Panc1 (cell line): ENCODE measurements around the gene CEP131. TPM values are rescaled to one million over a fixed set of nuclear protein-coding genes. Genes with fewer than 3 reads are reported as not detected.

Experiments
- ATAC-seq: fragments of 200-7000 bp; cut with Tn5 transposase; 2 replicates; pipeline ENCODE4 v1.9.1; 2020; ENCODE audit warnings: mild to moderate bottlenecking, moderate library complexity
- BruUV-seq: library from RNA; stranded (reverse); fragments of 400-500 nt; replicated peaks from 2 replicates; lab custom pipeline; 2021; lab: Mats Ljungman, UMichigan
- CTCF ChIA-PET: fragments of 300-600 bp; sonication (Branson Sonifier 250); formaldehyde crosslinking; loops from one replicate; lab custom pipeline; 2022; ENCODE audit warnings: antibody characterized with exemption; lab: Charles Lee
- POLR2A ChIA-PET: fragments of 300-600 bp; sonication (Branson Sonifier 250); formaldehyde crosslinking; loops from one replicate; lab custom pipeline; 2022; ENCODE audit warnings: antibody characterized with exemption; lab: Charles Lee
- DNase-seq: peaks from one replicate; pipeline ENCODE4 v3.0.0-alpha.2; 2010; ENCODE audit warnings: low read depth, low spot score
- H3K27ac ChIP-seq: 2 replicates; pipeline ENCODE4 v1.5.1; 2011; ENCODE audit warnings: mild to moderate bottlenecking, low read length, inconsistent platforms
- H3K27me3 ChIP-seq: fragments of 200-500 bp; sonication (Bioruptor generic); 2 replicates; pipeline ENCODE4 v1.6.0; 2014; ENCODE audit warnings: low read length, inconsistent platforms; ENCODE audit not compliant: control insufficient read depth, insufficient read depth
- H3K36me3 ChIP-seq: fragments of 200-500 bp; sonication (Bioruptor generic); 2 replicates; pipeline ENCODE4 v1.5.1; 2014; ENCODE audit warnings: inconsistent platforms, mild to moderate bottlenecking, low read length, moderate library complexity; ENCODE audit not compliant: control insufficient read depth, insufficient read depth
- H3K4me1 ChIP-seq: 2 replicates; pipeline ENCODE4 v1.5.1; 2011; ENCODE audit warnings: inconsistent platforms, mild to moderate bottlenecking, low read length, moderate library complexity; ENCODE audit not compliant: control insufficient read depth, insufficient read depth
- H3K4me3 ChIP-seq, 2 experiments: 2 replicates each; pipeline ENCODE4 v1.5.1; 2011 to 2012; ENCODE audit warnings: low read depth in 2 of 2, low read length in 2 of 2, mild to moderate bottlenecking in 2 of 2, inconsistent platforms in 1 of 2, moderate library complexity in 1 of 2
- H3K9me3 ChIP-seq: fragments of 200-500 bp; sonication (Bioruptor generic); 2 replicates; pipeline ENCODE4 v1.5.1; 2014; ENCODE audit warnings: low read depth, mild to moderate bottlenecking, inconsistent platforms, low read length, moderate library complexity; ENCODE audit not compliant: control insufficient read depth, insufficient read depth
- CTCF ChIP-seq: fragments of 450-650 bp; IDR thresholded peaks from 2 replicates; pipeline ENCODE4 v1.5.1; 2017; ENCODE audit warnings: mild to moderate bottlenecking
- POLR2AphosphoS5 ChIP-seq: IDR thresholded peaks from 2 replicates; pipeline ENCODE4 v1.6.1; 2012; ENCODE audit warnings: mild to moderate bottlenecking, low read depth, low read length, moderate library complexity
- REST ChIP-seq, 2 experiments: IDR thresholded peaks; 2 replicates each; pipeline ENCODE4 v1.6.1; 2011 to 2012; ENCODE audit warnings: low read depth in 2 of 2, control low read depth in 1 of 2, low read length in 1 of 2, mild to moderate bottlenecking in 1 of 2, moderate library complexity in 1 of 2; ENCODE audit not compliant: insufficient read depth in 1 of 2
- SIN3A ChIP-seq: IDR thresholded peaks from 2 replicates; pipeline ENCODE4 v1.6.1; 2012; ENCODE audit warnings: low read depth, mild to moderate bottlenecking, low read length, moderate library complexity, borderline replicate concordance; ENCODE audit not compliant: insufficient read depth
- TCF7L2 ChIP-seq: IDR thresholded peaks from 2 replicates; pipeline ENCODE4 v1.6.1; 2011; ENCODE audit warnings: mild to moderate bottlenecking, low read depth, low read length, inconsistent platforms
- in situ Hi-C: cut with HindIII; loops from 2 replicates; pipeline ENCODE4 v1.10.0; 2016; ENCODE audit warnings: low sequenced_read_pairs, low pct_unique_long_range_greater_than_20kb
- intact Hi-C: fragments of 100-400 bp; cut with micrococcal nuclease; formaldehyde crosslinking; loops from one replicate; pipeline ENCODE4 v1.10.0; 2022; ENCODE audit not compliant: unreplicated experiment
- total RNA-seq: library from RNA; stranded (reverse); gene quantifications from one replicate; pipeline ENCODE4 v1.2.1, GENCODE V29; 2021; ENCODE audit not compliant: unreplicated experiment

Gene CEP131
- total RNA-seq, 1 experiment from 2014 or later, result 26.0 TPM

GRCh38 chr17:81221371-81221841, 1.4 kb downstream of the CEP131 start:
- no peak for ATAC-seq
- ChIA-PET POLR2A (no interaction called here), CTCF (interaction anchor here (0.7 kb wide), 1 partner anchor 78 kb away, joined by 3 read pairs; no protein-coding TSS in a partner anchor)
- H3K27me3 ChIP-seq, result no peaks in the 10 kb centered on the region
- no TSS peak for BruUV-seq
- no peak for DNase-seq
- H3K27ac ChIP-seq, result no peak overlapping the region; the same call in 1 of the 2 replicates
- in situ Hi-C loops (no loop called here), intact Hi-C loops (no loop called here)
- H3K4me3 ChIP-seq, result peak overlapping the region; percentile 76 to 81
- H3K9me3 ChIP-seq, result no peaks in the 10 kb centered on the region
- no peaks in the 10 kb centered on the region for H3K36me3 ChIP-seq
- peaks cover 13% of the 10 kb centered on the region for H3K4me1 ChIP-seq
- no peak for TF ChIP-seq POLR2AphosphoS5

GRCh38 chr17:81219476-81220180, 3.1 kb downstream of the CEP131 start:
- no TSS peak for BruUV-seq
- Histone ChIP-seq H3K36me3 (no peaks in the 10 kb centered on the region), H3K27me3 (no peaks in the 10 kb centered on the region), H3K4me3 (no peak overlapping the region), H3K27ac (no peak overlapping the region), H3K4me1 (peaks cover 13% of the 10 kb centered on the region), H3K9me3 (no peaks in the 10 kb centered on the region)
- DNase-seq (no peak), ATAC-seq (no peak)
- no peak for TF ChIP-seq REST (IDR thresholded peaks at IDR 0.05; ENCODE audit: insufficient read depth in 1 of 2, low read depth in 2 of 2, low read length in 1 of 2)
- TF ChIP-seq SIN3A, result no peak
- TF ChIP-seq TCF7L2, result no peak
- no peak for TF ChIP-seq POLR2AphosphoS5
- no peak for TF ChIP-seq CTCF
- ChIA-PET CTCF (no interaction called here), POLR2A (no interaction called here)
- intact Hi-C loops (no loop called here), in situ Hi-C loops (no loop called here)

DNA sequence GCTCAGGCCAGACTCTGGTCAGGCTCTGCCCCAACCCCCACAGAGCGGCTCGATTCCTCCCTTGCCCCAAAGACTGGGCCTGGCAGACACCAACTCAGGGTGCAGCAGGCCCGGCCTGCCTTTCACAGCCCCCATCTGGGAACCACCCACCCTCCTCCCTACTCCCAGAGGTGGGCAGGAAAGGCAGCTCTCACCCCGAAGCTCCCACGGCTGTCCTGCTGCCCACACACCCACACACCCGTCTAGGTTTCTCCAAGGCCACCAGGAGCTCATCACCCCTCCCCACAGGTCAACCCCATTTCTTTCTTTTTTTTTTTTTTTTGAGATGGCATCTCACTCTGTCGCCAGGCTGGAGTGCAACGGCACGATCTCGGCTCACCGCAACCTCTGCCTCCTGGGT, 3.8 kb downstream of the CEP131 start:
- in situ Hi-C loops, result no loop called here
- BruUV-seq, result no TSS peak
- Histone ChIP-seq H3K4me1 (peaks cover 13% of the 10 kb centered on the region), H3K27me3 (no peaks in the 10 kb centered on the region), H3K9me3 (no peaks in the 10 kb centered on the region), H3K27ac (no peak overlapping the region), H3K4me3 (no peak overlapping the region), H3K36me3 (no peaks in the 10 kb centered on the region)
- DNase-seq, result no peak
- TF ChIP-seq CTCF (no peak), REST (IDR thresholded peaks at IDR 0.05; ENCODE audit: insufficient read depth in 1 of 2, low read depth in 2 of 2, low read length in 1 of 2) (no peak), SIN3A (no peak), TCF7L2 (no peak)
- ChIA-PET CTCF (no interaction called here), POLR2A (no interaction called here)
- intact Hi-C loops, result no loop called here
- no peak for ATAC-seq
